H1 (cell line): Measurements from ENCODE around the gene MCM6. TPM values are rescaled to one million over a fixed set of nuclear protein-coding genes. Genes with fewer than 3 reads are reported as not detected.

Experiments used
- CTCF ChIA-PET: fragments of 300-600 bp; sonication (Branson Sonifier 250); formaldehyde crosslinking; loops from one replicate; lab custom pipeline; 2021; ENCODE audit not compliant: partially characterized antibody; lab: Charles Lee
- POLR2A ChIA-PET: fragments of 300-600 bp; sonication (Branson Sonifier 250); formaldehyde crosslinking; loops from one replicate; lab custom pipeline; 2021; ENCODE audit warnings: inconsistent platforms; ENCODE audit not compliant: partially characterized antibody; lab: Charles Lee
- DNase-seq, 2 experiments: peaks; one replicate each; pipeline versions ENCODE4 v3.0.0 to v3.0.0-alpha.2; 2010 to 2022; ENCODE audit warnings: low spot score in 2 of 2, low read depth in 1 of 2, mixed read lengths in 1 of 2
- FAIRE-seq: peaks from 2 replicates; lab custom pipeline; 2011; peaks lifted over from hg19 to GRCh38; lab: Jason Lieb, UNC
- H2AFZ ChIP-seq: 2 replicates; pipeline ENCODE4 v1.8.1; 2012; ENCODE audit warnings: low read length, inconsistent platforms
- H2AK5ac ChIP-seq: 2 replicates; pipeline ENCODE4 v1.6.1; 2013; ENCODE audit warnings: low read depth, low read length
- H2BK120ac ChIP-seq: replicated peaks from 2 replicates; pipeline ENCODE3; 2013; ENCODE audit warnings: low read depth, low read length, inconsistent platforms
- H2BK12ac ChIP-seq: 2 replicates; pipeline ENCODE4 v1.6.1; 2013; ENCODE audit warnings: low read depth, low read length
- H2BK15ac ChIP-seq: 2 replicates; pipeline ENCODE4 v1.6.1; 2013; ENCODE audit warnings: low read length
- H2BK20ac ChIP-seq: 2 replicates; pipeline ENCODE4 v1.6.1; 2013; ENCODE audit warnings: low read length
- H2BK5ac ChIP-seq: 2 replicates; pipeline ENCODE4 v1.6.1; 2013; ENCODE audit warnings: low read depth, low read length
- H3K14ac ChIP-seq: 2 replicates; pipeline ENCODE4 v1.6.1; 2013; ENCODE audit warnings: inconsistent platforms; ENCODE audit not compliant: insufficient read length
- H3K18ac ChIP-seq: 2 replicates; pipeline ENCODE4 v1.6.1; 2013; ENCODE audit warnings: low read length; ENCODE audit errors: extremely low read depth
- H3K23ac ChIP-seq: 2 replicates; pipeline ENCODE4 v1.6.1; 2013; ENCODE audit warnings: inconsistent platforms; ENCODE audit not compliant: insufficient read length
- H3K23me2 ChIP-seq: 2 replicates; pipeline ENCODE4 v1.6.1; 2013; ENCODE audit warnings: low read depth, low read length
- H3K27ac ChIP-seq: 2 replicates; pipeline ENCODE4 v1.6.1; 2011; ENCODE audit warnings: low read depth, low read length, inconsistent platforms
- H3K27me3 ChIP-seq, 4 experiments: replicated peaks in 1 of 4; 1 replicate in 1 of 4; 2 replicates in 3 of 4; pipeline versions ENCODE4 v1.6.1 to v1.8.1; 2011 to 2013; ENCODE audit warnings: low read length in 3 of 4, mild to moderate bottlenecking in 3 of 4, inconsistent platforms in 2 of 4, mixed read lengths in 2 of 4, moderate library complexity in 1 of 4; ENCODE audit not compliant: control insufficient read depth in 3 of 4, insufficient read depth in 3 of 4; ENCODE audit errors: extremely low read depth in 1 of 4
- H3K36me3 ChIP-seq, 4 experiments: 2 replicates each; pipeline versions ENCODE4 v1.6.1 to v1.8.1; 2011 to 2013; ENCODE audit warnings: mild to moderate bottlenecking in 4 of 4, low read length in 3 of 4, moderate library complexity in 2 of 4, control low read depth in 1 of 4, inconsistent platforms in 1 of 4; ENCODE audit not compliant: insufficient read depth in 4 of 4, control insufficient read depth in 2 of 4
- H3K4ac ChIP-seq: replicated peaks from 2 replicates; pipeline ENCODE3; 2013; ENCODE audit warnings: low read length, low read depth, mixed read lengths, inconsistent platforms; ENCODE audit not compliant: insufficient read length
- H3K4me1 ChIP-seq, 4 experiments: replicated peaks in 1 of 4; 1 replicate in 1 of 4; 2 replicates in 3 of 4; pipeline versions ENCODE4 v1.6.1 to v1.8.1; 2011 to 2013; ENCODE audit warnings: low read length in 3 of 4, inconsistent platforms in 2 of 4, mixed read lengths in 1 of 4; ENCODE audit not compliant: insufficient read depth in 4 of 4, control insufficient read depth in 3 of 4
- H3K4me2 ChIP-seq, 2 experiments: 2 replicates each; pipeline versions ENCODE4 v1.6.1 to v1.8.1; 2011 to 2013; ENCODE audit warnings: low read depth in 2 of 2, low read length in 2 of 2, control low read depth in 1 of 2, inconsistent platforms in 1 of 2, mild to moderate bottlenecking in 1 of 2; ENCODE audit not compliant: insufficient read depth in 1 of 2
- H3K4me3 ChIP-seq, 4 experiments: fragments of 200-600, 300-600 bp in 1 of 4; sonication (generic), shearing (Covaris generic), sonication (Bioruptor Twin) in 1 of 4; 2 replicates each; pipeline versions ENCODE4 v1.5.1 to v1.8.1; 2011 to 2016; ENCODE audit warnings: low read length in 4 of 4, low read depth in 3 of 4, control low read depth in 2 of 4, inconsistent platforms in 2 of 4, mild to moderate bottlenecking in 2 of 4, mixed read lengths in 1 of 4, moderate library complexity in 1 of 4; ENCODE audit not compliant: insufficient read depth in 2 of 4; ENCODE audit errors: extremely low read depth in 1 of 4
- H3K56ac ChIP-seq: replicated peaks from 2 replicates; pipeline ENCODE3; 2013; ENCODE audit warnings: low read depth, mild to moderate bottlenecking, mixed read lengths, low read length, inconsistent platforms; ENCODE audit not compliant: insufficient read length
- H3K79me1 ChIP-seq: 2 replicates; pipeline ENCODE4 v1.6.1; 2013; ENCODE audit warnings: low read depth, low read length, control low read depth
- H3K79me2 ChIP-seq, 2 experiments: 2 replicates each; pipeline versions ENCODE4 v1.6.1 to v1.8.1; 2012 to 2013; ENCODE audit warnings: low read length in 2 of 2, mild to moderate bottlenecking in 2 of 2, inconsistent platforms in 1 of 2; ENCODE audit not compliant: insufficient read depth in 2 of 2, control insufficient read depth in 1 of 2
- H3K9ac ChIP-seq, 4 experiments: replicated peaks in 1 of 4; 1 replicate in 1 of 4; 2 replicates in 3 of 4; pipeline versions ENCODE4 v1.6.1 to v1.8.1; 2011 to 2013; ENCODE audit warnings: low read depth in 3 of 4, low read length in 3 of 4, control low read depth in 2 of 4, mild to moderate bottlenecking in 2 of 4, moderate library complexity in 2 of 4, inconsistent platforms in 1 of 4; ENCODE audit errors: extremely low read depth in 1 of 4
- H3K9me3 ChIP-seq, 2 experiments: 2 replicates each; pipeline versions ENCODE4 v1.6.1 to v1.8.1; 2012 to 2013; ENCODE audit warnings: mild to moderate bottlenecking in 2 of 2, moderate library complexity in 2 of 2, control low read depth in 1 of 2, inconsistent platforms in 1 of 2, low read depth in 1 of 2, low read length in 1 of 2, mixed read lengths in 1 of 2; ENCODE audit not compliant: insufficient read depth in 2 of 2
- H4K20me1 ChIP-seq, 2 experiments: replicated peaks in 1 of 2; 2 replicates each; pipeline versions ENCODE3 to v1.8.1; 2011 to 2013; ENCODE audit warnings: inconsistent platforms in 2 of 2, low read length in 2 of 2, mild to moderate bottlenecking in 1 of 2; ENCODE audit not compliant: insufficient read depth in 2 of 2, control insufficient read depth in 1 of 2
- H4K5ac ChIP-seq: 2 replicates; pipeline ENCODE4 v1.6.1; 2013; ENCODE audit warnings: low read length, low read depth, mixed read lengths, inconsistent platforms; ENCODE audit not compliant: insufficient read length
- H4K8ac ChIP-seq: 2 replicates; pipeline ENCODE4 v1.8.0; 2013; ENCODE audit warnings: mild to moderate bottlenecking, moderate library complexity, low read length, inconsistent platforms; ENCODE audit not compliant: insufficient read depth; ENCODE audit errors: extremely low read depth
- H4K91ac ChIP-seq: replicated peaks from 2 replicates; pipeline ENCODE3; 2013; ENCODE audit warnings: low read length, mixed read lengths, inconsistent platforms; ENCODE audit not compliant: insufficient read length
- ATF2 ChIP-seq: IDR thresholded peaks from 2 replicates; pipeline ENCODE4 v1.6.1; 2012; ENCODE audit warnings: low read length, inconsistent platforms
- CEBPB ChIP-seq: IDR thresholded peaks from 2 replicates; pipeline ENCODE4 v1.6.1; 2012; ENCODE audit warnings: low read depth, low read length
- POLR2AphosphoS5 ChIP-seq: IDR thresholded peaks from 2 replicates; pipeline ENCODE4 v1.6.1; 2011; ENCODE audit warnings: low read depth, low read length
- RAD21 ChIP-seq, 2 experiments: IDR thresholded peaks in 1 of 2; conservative IDR thresholded peaks in 1 of 2; 2 replicates each; pipeline ENCODE4 v1.6.1; 2011; ENCODE audit warnings: low read depth in 2 of 2, low read length in 2 of 2, improper control_type of control experiment in 1 of 2, inconsistent platforms in 1 of 2, mild to moderate bottlenecking in 1 of 2, moderate library complexity in 1 of 2
- WGBS, 2 experiments: shearing (Covaris generic) in 1 of 2; methylation state at CpG; one replicate each; pipeline versions ENCODE4 v1.1.6 to v1.1.7; 2013 to 2015; ENCODE audit warnings: low lambda C conversion rate in 2 of 2, mixed read lengths in 2 of 2, inconsistent platforms in 1 of 2, low coverage in 1 of 2, missing lambda C conversion rate in 1 of 2; ENCODE audit not compliant: insufficient replicate concordance in 2 of 2, insufficient coverage in 1 of 2, insufficient read length in 1 of 2; ENCODE audit errors: extremely low coverage in 1 of 2, missing lambda C conversion rate in 1 of 2; 5-methylcytosine and 5-hydroxymethylcytosine counted together
- polyA plus RNA-seq, 7 experiments: library from polyadenylated mRNA; depleted of rRNA in 3 of 7; stranded (reverse) in 5 of 7; unstranded in 2 of 7; fragments of >200 nt in 5 of 7; fragments of 200-250 nt in 2 of 7; gene quantifications; 1 replicate in 5 of 7; 2 replicates in 1 of 7; 4 replicates in 1 of 7; pipeline versions ENCODE4 v1.2.1 to v1.2.3, GENCODE V29; 2011 to 2013; ENCODE audit warnings: missing spikeins in 2 of 7, mixed read lengths in 2 of 7
- total RNA-seq: library from RNA; stranded (reverse); fragmentation: NEBNext Ultra II Directional; extraction: Animal tissue kit (Norgen Biotek cat#: 25700); gene quantifications from 2 replicates; pipeline ENCODE4 v1.2.1, GENCODE V29; 2021

The MCM6 gene
- total and polyA plus RNA-seq, 2 of the 8 experiments (the other 6 are each of a cell fraction or from before 2014, with no cell fraction given), result 60.2 to 134 TPM

DNA sequence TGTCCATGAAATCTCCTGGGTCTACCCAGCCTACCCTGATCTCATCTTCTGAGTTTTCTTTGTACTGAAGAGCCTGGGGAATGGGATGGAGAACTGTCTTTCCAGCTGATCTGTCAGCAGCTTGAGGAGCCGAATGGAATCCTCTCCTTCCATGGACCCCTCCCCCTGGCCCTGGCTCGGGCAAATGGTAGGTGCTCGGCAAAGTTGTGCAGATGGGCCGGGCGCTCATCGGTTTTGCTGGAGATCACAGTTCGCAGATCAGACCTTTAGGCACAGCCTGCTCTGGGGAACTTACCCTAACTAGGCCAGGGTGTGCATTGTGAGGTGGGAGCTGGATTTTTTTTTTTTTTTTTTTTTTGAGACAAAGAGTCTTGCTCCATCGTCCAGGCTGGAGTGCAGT, 79.6 kb downstream of the MCM6 start:
- no peak overlapping the region for H4K5ac ChIP-seq
- DNase-seq (no peak), FAIRE-seq (no peak)
- no peak overlapping the region for H3K27ac ChIP-seq
- no peak overlapping the region for H3K4me2 ChIP-seq
- H3K18ac ChIP-seq, result no peak overlapping the region
- no peaks in the 10 kb centered on the region for H3K23me2 ChIP-seq
- H3K23ac ChIP-seq, result no peak overlapping the region
- no peak overlapping the region for H4K91ac ChIP-seq
- no peak overlapping the region for H4K8ac ChIP-seq
- H2BK120ac ChIP-seq, result no peak overlapping the region
- no peak overlapping the region for H3K4ac ChIP-seq
- CTCF ChIA-PET, result interaction anchor here (0.5 to 5.8 kb wide), 22 partner anchors 11 to 808 kb away, joined by 3 to 87 read pairs (median 5); partner anchors contain the start of gene UBXN4
- H3K79me1 ChIP-seq, result no peaks in the 10 kb centered on the region; the same call in 1 of the 2 replicates
- no peak overlapping the region for H2AFZ ChIP-seq
- POLR2A ChIA-PET, result interaction anchor here (0.9 kb wide), 1 partner anchor 18 kb away, joined by 3 read pairs; no protein-coding TSS in a partner anchor
- no peaks in the 10 kb centered on the region; a peak in 1 of 7 replicates for H3K4me1 ChIP-seq
- no peak overlapping the region for H2BK5ac ChIP-seq
- H2BK12ac ChIP-seq, result no peak overlapping the region
- H3K9ac ChIP-seq, result no peak overlapping the region
- H3K9me3 ChIP-seq, result peaks cover 11 to 20% of the 10 kb centered on the region in 2 experiments; a peak in 3 of 4 replicates
- no peaks in the 10 kb centered on the region for H3K79me2 ChIP-seq
- H4K20me1 ChIP-seq, result no peaks in the 10 kb centered on the region
- 88% methylated on average over 5 of the region's 8 CpGs; no CpG with 5 or more reads in 1 of the 2 experiments for WGBS, 2 experiments
- no peak overlapping the region for H2BK20ac ChIP-seq
- no peaks in the 10 kb centered on the region for H3K36me3 ChIP-seq
- no peaks in the 10 kb centered on the region for H3K27me3 ChIP-seq
- TF ChIP-seq ATF2 (no peak), RAD21 (IDR thresholded peaks at IDR 0.05 in 1 of 2, conservative IDR thresholded peaks at IDR 0.05 in 1 of 2; ENCODE audit: low read depth in 2 of 2, low read length in 2 of 2) (no peak), CEBPB (no peak), POLR2AphosphoS5 (no peak)
- H3K56ac ChIP-seq, result no peak overlapping the region
- no peak overlapping the region for H2AK5ac ChIP-seq
- no peak overlapping the region for H2BK15ac ChIP-seq
- no peak overlapping the region for H3K14ac ChIP-seq
- no peak overlapping the region for H3K4me3 ChIP-seq
